ENCODE data around the gene GNRHR.

GNRHR gene

DNA sequence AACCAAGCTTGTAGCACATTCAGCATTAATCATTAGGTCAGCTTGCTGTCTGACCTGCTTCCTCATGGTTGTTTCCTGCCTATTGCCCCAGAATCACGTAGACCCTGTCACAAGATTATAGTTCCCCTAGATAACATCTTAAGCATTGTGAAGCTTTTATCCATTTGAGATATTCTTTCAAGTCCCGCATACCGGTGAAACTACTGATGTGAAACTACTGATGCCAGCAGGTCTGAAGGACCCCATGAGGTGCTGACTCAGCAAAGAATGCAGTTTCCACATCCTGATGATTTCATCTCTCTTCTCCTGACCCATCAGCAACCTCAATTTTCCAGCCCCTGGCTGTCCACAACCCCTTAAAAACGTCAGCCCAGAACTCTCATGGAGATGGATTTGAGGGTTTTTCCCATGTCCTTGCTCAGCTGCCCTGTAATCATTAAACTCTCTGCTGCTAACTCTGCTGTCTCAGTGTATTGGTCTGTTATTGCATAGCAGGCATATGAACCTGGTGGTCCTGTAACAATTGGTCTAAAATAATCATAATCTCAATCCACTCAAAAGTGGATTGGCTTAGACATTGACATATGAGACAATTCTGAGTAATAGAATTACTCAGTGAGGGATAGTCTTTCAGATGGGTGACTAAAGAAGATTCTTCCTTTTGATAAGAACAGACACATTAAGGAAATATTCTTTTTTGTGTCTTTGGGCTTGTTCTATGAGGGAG, 26.9 kb downstream of the GNRHR start:
- TF ChIP-seq, protein P1, sequence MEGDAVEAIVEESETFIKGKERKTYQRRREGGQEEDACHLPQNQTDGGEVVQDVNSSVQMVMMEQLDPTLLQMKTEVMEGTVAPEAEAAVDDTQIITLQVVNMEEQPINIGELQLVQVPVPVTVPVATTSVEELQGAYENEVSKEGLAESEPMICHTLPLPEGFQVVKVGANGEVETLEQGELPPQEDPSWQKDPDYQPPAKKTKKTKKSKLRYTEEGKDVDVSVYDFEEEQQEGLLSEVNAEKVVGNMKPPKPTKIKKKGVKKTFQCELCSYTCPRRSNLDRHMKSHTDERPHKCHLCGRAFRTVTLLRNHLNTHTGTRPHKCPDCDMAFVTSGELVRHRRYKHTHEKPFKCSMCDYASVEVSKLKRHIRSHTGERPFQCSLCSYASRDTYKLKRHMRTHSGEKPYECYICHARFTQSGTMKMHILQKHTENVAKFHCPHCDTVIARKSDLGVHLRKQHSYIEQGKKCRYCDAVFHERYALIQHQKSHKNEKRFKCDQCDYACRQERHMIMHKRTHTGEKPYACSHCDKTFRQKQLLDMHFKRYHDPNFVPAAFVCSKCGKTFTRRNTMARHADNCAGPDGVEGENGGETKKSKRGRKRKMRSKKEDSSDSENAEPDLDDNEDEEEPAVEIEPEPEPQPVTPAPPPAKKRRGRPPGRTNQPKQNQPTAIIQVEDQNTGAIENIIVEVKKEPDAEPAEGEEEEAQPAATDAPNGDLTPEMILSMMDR (IDR thresholded peaks at IDR 0.05; ENCODE audit: borderline replicate concordance, insufficient read depth, low read depth, low read length) = no peak

DNA sequence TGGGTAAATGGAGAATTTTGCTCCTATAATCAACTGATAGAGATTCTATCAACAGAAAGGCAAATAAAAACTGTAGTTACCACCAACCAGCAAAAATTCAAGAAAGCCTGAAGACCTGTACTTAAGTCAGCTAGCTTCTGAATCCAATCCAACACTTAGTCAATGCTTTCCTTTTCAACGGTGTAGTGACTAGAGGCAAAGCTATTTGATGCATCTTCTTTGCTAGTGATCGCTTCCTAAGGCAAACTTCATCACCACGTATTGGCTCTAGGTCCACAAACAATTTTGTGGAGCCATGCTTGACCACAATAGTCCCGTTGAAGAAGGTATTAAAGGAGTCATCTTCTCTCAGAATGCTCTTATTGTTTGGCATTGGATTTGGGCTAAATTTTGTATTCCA, 28.2 kb downstream of the GNRHR start:
- H3K4me3 ChIP-seq (ENCODE audit: low read depth, low read length) = no peak overlapping the region
- TF ChIP-seq, protein P1 (IDR thresholded peaks at IDR 0.05; ENCODE audit: borderline replicate concordance, insufficient read depth, low read depth, low read length) = no peak

More for the DNA sequence above, 26.9 kb downstream of the GNRHR start:
- H3K4me3 ChIP-seq (ENCODE audit: low read depth, low read length) = no peak overlapping the region

DNA sequence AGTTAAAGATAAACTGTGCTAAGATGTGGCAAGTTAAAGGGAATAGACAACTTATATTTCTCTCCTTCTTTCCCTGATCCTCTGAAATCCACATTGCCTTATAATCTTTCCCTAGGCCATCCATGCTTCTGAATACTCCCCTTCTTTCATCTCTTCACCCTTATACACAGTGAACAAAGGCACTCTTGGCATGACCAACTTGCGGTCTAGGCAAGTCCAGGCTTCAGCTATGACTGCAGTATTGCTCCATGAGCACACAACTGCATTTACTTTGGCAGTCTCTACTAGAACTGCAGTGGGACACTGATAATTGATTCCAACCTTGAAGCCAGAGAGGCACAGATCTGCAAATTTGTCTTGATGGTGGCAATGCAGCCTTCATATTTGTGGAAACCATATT, 29.1 kb downstream of the GNRHR start:
- H3K4me3 ChIP-seq (ENCODE audit: low read depth, low read length) = no peak overlapping the region
- TF ChIP-seq, protein P1 (IDR thresholded peaks at IDR 0.05; ENCODE audit: borderline replicate concordance, insufficient read depth, low read depth, low read length) = no peak

DNA sequence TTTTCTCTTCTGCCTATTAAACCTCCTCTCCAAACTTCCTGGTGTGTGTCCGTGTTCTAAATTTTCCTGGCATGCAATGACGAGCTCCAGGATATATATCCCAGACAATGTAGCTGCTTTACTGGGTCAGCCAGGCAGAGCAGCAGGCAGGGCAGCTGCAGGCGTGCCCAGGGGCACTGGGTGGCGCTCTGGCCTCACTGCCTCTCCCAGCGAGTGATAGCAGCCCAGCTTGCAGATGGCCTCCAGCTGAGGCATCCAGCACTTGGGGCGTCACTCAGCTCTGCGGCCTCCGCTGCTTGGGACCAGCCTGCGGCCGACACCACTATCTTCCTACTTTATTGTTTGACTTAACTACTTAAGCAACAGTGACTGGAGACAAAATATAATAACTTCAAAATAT, 30.2 kb downstream of the GNRHR start:
- TF ChIP-seq, protein P1 (IDR thresholded peaks at IDR 0.05; ENCODE audit: borderline replicate concordance, insufficient read depth, low read depth, low read length) = no peak
- H3K4me3 ChIP-seq (ENCODE audit: low read depth, low read length) = no peak overlapping the region

DNA sequence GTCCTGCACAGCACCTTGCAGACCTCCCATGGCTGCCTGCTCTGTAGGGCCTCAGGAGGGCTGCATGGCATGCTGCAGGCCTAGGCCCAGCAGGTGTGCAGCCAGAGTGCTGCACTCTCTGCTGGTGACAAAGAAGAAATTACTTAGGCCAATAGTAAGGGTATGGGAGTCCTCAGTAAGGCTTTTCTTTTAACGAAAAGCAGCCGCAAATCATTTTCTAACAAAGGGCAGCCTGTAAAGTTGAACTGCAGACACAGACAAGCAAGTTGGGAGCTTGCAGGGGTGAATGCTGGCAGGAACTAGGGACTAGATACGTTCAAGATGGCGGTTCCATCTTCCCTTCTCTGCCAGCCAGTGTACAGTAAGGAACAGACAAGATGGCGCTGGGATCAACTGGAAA, 30.8 kb downstream of the GNRHR start:
- no peak overlapping the region for H3K4me3 ChIP-seq (ENCODE audit: low read depth, low read length)
- TF ChIP-seq, protein P1 (IDR thresholded peaks at IDR 0.05; ENCODE audit: borderline replicate concordance, insufficient read depth, low read depth, low read length) = no peak

DNA sequence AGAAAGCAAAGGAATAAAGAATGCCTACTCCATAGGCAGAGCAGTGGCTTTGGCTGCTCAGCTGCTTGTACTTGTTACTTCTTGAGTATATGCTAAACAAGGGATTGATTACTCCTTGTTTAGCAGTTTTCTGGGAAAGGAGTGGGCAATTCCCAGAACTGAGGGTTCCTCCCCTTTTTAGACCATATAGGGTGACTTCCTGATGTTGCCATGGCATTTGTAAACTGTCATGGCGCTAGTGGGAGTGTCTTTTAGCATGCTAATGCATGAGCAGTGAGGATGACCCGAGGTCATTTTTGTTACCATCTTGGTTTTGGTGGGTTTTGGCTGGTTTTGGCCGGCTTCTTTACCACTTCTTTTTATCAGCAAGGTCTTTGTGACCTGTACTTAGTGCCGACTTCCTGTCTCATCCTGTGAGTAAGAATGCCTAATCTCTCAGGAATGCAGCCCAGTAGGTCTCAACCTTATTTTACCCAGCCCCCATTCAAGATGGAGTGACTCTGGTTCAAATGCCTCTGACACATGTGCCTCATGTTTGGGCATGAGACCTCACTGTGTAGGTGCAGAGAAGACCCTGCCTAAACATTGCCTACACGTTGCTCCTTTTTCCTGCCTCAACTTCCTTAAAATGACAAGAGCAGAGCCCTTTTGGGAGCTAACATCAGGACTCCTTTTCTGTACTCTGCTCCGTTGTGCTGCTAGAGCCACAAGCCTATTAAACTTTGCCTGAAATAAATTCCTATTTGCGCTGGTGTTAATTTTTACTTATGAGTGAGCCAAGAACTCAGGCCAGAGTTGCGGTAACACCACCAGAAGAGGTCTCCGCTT, 32.2 kb downstream of the GNRHR start:
- TF ChIP-seq, protein P1 (IDR thresholded peaks at IDR 0.05; ENCODE audit: borderline replicate concordance, insufficient read depth, low read depth, low read length) = no peak
- H3K4me3 ChIP-seq (ENCODE audit: low read depth, low read length) = no peak overlapping the region
